Neuronal stem cell (in vitro differentiated cells): Measurements from ENCODE around the gene TBX2.

Experiments
- DNase-seq: peaks from one replicate; pipeline ENCODE4 v3.0.0-alpha.2; 2013; ENCODE audit warnings: low spot score
- H2AFZ ChIP-seq: one replicate; pipeline ENCODE4 v1.6.1; 2013; ENCODE audit warnings: mild to moderate bottlenecking, low read length, inconsistent platforms
- H2AK5ac ChIP-seq: 2 replicates; pipeline ENCODE4 v1.6.1; 2013; ENCODE audit warnings: low read depth, mild to moderate bottlenecking, inconsistent platforms, low read length, moderate library complexity, mixed read lengths
- H2BK120ac ChIP-seq: 2 replicates; pipeline ENCODE4 v1.6.1; 2013; ENCODE audit warnings: low read depth, mild to moderate bottlenecking, inconsistent platforms, low read length, moderate library complexity, mixed read lengths
- H2BK12ac ChIP-seq: one replicate; pipeline ENCODE4 v1.6.1; 2013; ENCODE audit warnings: low read length, inconsistent platforms
- H2BK15ac ChIP-seq: 2 replicates; pipeline ENCODE4 v1.6.1; 2013; ENCODE audit warnings: mild to moderate bottlenecking, low read length, inconsistent platforms, mixed read lengths
- H2BK5ac ChIP-seq: one replicate; pipeline ENCODE4 v1.6.1; 2013; ENCODE audit warnings: inconsistent platforms, mild to moderate bottlenecking, low read length, moderate library complexity
- H3K14ac ChIP-seq: one replicate; pipeline ENCODE4 v1.6.1; 2013; ENCODE audit warnings: low read length, inconsistent platforms
- H3K18ac ChIP-seq: 2 replicates; pipeline ENCODE4 v1.6.1; 2013; ENCODE audit warnings: low read length, inconsistent platforms
- H3K23ac ChIP-seq: 2 replicates; pipeline ENCODE4 v1.6.1; 2013; ENCODE audit warnings: low read depth, mild to moderate bottlenecking, mixed read lengths, low read length, inconsistent platforms; ENCODE audit not compliant: poor library complexity
- H3K27ac ChIP-seq: replicated peaks from 3 replicates; pipeline ENCODE4 v1.5.1; 2013; ENCODE audit warnings: low read length, inconsistent platforms
- H3K27me3 ChIP-seq, 3 experiments: 2 replicates each; pipeline ENCODE4 v1.6.1; 2013; ENCODE audit warnings: low read length in 3 of 3, mild to moderate bottlenecking in 2 of 3, inconsistent platforms in 1 of 3, low read depth in 1 of 3, mixed read lengths in 1 of 3, moderate library complexity in 1 of 3; ENCODE audit not compliant: control insufficient read depth in 3 of 3, insufficient read depth in 3 of 3
- H3K36me3 ChIP-seq, 2 donors: replicated peaks in 1 of 2; 2 replicates each; pipeline ENCODE4 v1.6.1; 2013; ENCODE audit warnings: low read length in 2 of 2; ENCODE audit not compliant: control insufficient read depth in 2 of 2, insufficient read depth in 2 of 2
- H3K4ac ChIP-seq: 2 replicates; pipeline ENCODE4 v1.6.1; 2013; ENCODE audit warnings: inconsistent platforms, mild to moderate bottlenecking, low read length, moderate library complexity
- H3K4me1 ChIP-seq, 2 donors: 1 replicate in 1 of 2; 2 replicates in 1 of 2; pipeline ENCODE4 v1.6.1; 2013; ENCODE audit warnings: low read length in 2 of 2, low read depth in 1 of 2; ENCODE audit not compliant: control insufficient read depth in 2 of 2, insufficient read depth in 1 of 2
- H3K4me2 ChIP-seq: one replicate; pipeline ENCODE4 v1.6.1; 2013; ENCODE audit warnings: mild to moderate bottlenecking, low read length, inconsistent platforms; ENCODE audit not compliant: insufficient read depth, poor library complexity, severe bottlenecking
- H3K4me3 ChIP-seq, 2 donors: 2 replicates each; pipeline ENCODE4 v1.5.1; 2013; ENCODE audit warnings: low read length in 2 of 2, mild to moderate bottlenecking in 2 of 2, inconsistent platforms in 1 of 2, moderate library complexity in 1 of 2
- H3K79me1 ChIP-seq: one replicate; pipeline ENCODE4 v1.6.1; 2013; ENCODE audit warnings: low read depth, mild to moderate bottlenecking, inconsistent platforms, low read length, moderate library complexity
- H3K9ac ChIP-seq: one replicate; pipeline ENCODE4 v1.6.1; 2013; ENCODE audit warnings: mild to moderate bottlenecking, low read depth, low read length, inconsistent platforms; ENCODE audit not compliant: poor library complexity
- H3K9me3 ChIP-seq, 2 donors: replicated peaks in 1 of 2; 2 replicates each; pipeline versions ENCODE3 to v1.6.1; 2013; ENCODE audit warnings: low read length in 2 of 2, mild to moderate bottlenecking in 2 of 2, inconsistent platforms in 1 of 2, low read depth in 1 of 2, mixed read lengths in 1 of 2, moderate library complexity in 1 of 2; ENCODE audit not compliant: control insufficient read depth in 2 of 2, insufficient read depth in 1 of 2
- H4K8ac ChIP-seq: one replicate; pipeline ENCODE4 v1.6.1; 2013; ENCODE audit warnings: low read depth, mild to moderate bottlenecking, inconsistent platforms, low read length, moderate library complexity
- H4K91ac ChIP-seq: one replicate; pipeline ENCODE4 v1.6.1; 2013; ENCODE audit warnings: low read length, low read depth, mild to moderate bottlenecking, inconsistent platforms; ENCODE audit not compliant: poor library complexity
- WGBS, 2 donors: extraction: QIAGEN DNeasy Blood & Tissue Kit; methylation state at CpG; one replicate each; pipeline ENCODE4 v1.1.7; 2013; ENCODE audit warnings: missing lambda C conversion rate in 2 of 2, mixed read lengths in 1 of 2; ENCODE audit not compliant: insufficient read length in 2 of 2, insufficient replicate concordance in 1 of 2; ENCODE audit errors: extremely low coverage in 2 of 2; 5-methylcytosine and 5-hydroxymethylcytosine counted together

The TBX2 gene

DNA sequence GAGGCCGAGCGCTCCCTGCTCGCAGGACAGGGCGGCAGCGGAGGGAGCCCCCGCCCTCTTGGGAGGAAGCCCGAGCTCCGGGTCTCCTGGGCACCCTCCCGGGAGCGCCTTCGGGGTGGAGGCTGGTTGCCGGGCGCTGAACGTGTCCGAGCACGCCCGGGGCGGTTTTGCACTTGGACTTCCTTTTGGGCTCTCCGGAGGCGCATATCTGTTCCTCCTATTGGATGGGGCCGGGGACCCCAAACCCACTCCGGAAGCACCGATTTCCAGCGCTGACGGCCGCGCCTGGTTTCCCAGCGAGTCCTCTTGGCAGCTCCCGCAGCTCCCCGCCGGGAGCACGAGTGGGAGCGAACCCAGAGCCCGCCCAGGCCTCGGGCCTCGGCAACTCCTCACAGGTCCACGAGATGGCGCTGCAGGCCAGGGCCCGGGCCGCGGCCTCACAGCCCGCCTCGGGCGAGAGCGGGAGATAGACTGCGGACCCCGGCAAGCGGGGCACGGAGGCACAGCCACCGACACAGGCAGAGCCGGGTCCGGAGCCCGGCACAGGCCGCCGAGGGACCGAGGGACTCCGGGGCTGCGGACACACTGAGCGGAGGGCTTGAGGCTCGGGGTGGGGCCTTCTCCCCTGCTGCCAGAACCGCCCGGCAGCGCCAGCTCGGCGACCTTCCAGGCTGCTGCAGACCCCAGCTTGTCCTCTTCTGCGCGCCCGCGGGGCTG, 12.7 kb downstream of the TBX2 start:
- peak; percentile 82 for DNase-seq
- H2BK5ac ChIP-seq: peak overlapping the region; percentile 62
- peak overlapping the region; percentile 100 for H2AFZ ChIP-seq
- no peak overlapping the region for H2BK12ac ChIP-seq
- peak overlapping the region; percentile 32 for H2BK15ac ChIP-seq
- no peak overlapping the region for H3K27ac ChIP-seq
- H3K18ac ChIP-seq: peak overlapping the region; percentile 94
- H2AK5ac ChIP-seq: no peak overlapping the region
- peak overlapping the region; percentile 90 for H3K4me2 ChIP-seq
- H3K9me3 ChIP-seq: peaks cover 0 to 23% of the 10 kb centered on the region in 2 donors
- H3K9ac ChIP-seq: peak overlapping the region; percentile 92
- peaks cover 6 to 13% of the 10 kb centered on the region in 2 donors for H3K4me1 ChIP-seq
- H4K91ac ChIP-seq: no peak overlapping the region
- H3K4me3 ChIP-seq: peak overlapping the region; percentile 60 to 77
- no CpG with 5 or more reads among the region's 69 CpGs for WGBS, 2 donors
- H4K8ac ChIP-seq: no peak overlapping the region
- no peaks in the 10 kb centered on the region for H3K36me3 ChIP-seq
- H3K27me3 ChIP-seq: peaks cover 30 to 72% (median 59%) of the 10 kb centered on the region in 3 experiments
- H3K4ac ChIP-seq: no peak overlapping the region
- no peak overlapping the region for H2BK120ac ChIP-seq
- H3K14ac ChIP-seq: no peak overlapping the region
- peak overlapping the region; percentile 77 for H3K23ac ChIP-seq
- no peaks in the 10 kb centered on the region for H3K79me1 ChIP-seq

DNA sequence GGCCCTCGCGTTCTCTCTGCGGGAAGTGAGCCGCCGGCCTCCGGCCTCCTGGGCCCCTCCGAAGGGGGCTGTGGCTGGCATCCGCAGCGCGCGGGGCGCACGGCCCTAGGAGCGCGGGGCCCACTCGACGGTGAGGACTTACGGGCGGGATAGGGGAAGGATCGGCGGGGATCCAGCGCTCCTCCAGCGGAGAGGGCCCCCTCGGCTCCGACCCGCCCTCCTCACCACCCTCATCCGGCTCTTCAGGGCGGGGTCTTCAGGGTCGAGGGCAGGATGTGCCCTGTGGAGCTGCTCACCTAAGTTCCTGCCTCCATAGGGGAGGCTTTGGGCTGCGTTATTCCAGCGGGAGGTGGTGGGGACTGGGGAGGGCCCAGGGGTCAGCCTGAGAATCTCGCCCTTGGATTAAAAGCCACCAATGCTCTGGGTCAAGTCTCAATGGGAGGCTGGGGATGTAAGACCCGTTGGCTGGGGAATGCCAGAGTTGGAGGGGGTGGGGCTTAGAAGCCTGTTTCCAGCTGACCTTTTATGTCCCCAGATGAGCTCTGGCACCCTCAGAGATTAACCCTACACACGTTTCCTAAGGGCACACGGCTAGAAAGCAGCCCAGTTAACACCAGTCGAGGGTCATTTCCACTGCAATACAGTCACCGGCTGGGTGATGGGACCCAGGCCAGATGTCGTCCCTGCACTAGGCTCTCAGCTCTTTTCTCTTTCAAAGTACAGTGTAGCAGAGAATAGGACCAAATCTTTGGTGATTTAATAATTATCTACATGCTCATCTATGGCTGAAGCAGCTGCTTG, 13.4 kb downstream of the TBX2 start:
- Histone ChIP-seq H3K9me3 (peaks cover 0 to 23% of the 10 kb centered on the region in 2 donors), H2BK12ac (no peak overlapping the region), H3K36me3 (no peaks in the 10 kb centered on the region), H3K4ac (no peak overlapping the region), H2BK5ac (no peak overlapping the region), H3K18ac (peak overlapping the region; percentile 94), H4K8ac (no peak overlapping the region), H3K4me2 (peak overlapping the region; percentile 90), H3K14ac (no peak overlapping the region), H3K79me1 (no peaks in the 10 kb centered on the region), H3K27me3 (peaks cover 23 to 64% (median 51%) of the 10 kb centered on the region in 3 experiments), H2BK15ac (peak overlapping the region; percentile 32), H3K9ac (peak overlapping the region; percentile 92), H3K27ac (no peak overlapping the region), H3K4me3 (peak overlapping the region; percentile 60 to 77), H2AK5ac (no peak overlapping the region), H4K91ac (no peak overlapping the region), H3K4me1 (peaks cover 6 to 13% of the 10 kb centered on the region in 2 donors), H2BK120ac (no peak overlapping the region), H3K23ac (peak overlapping the region; percentile 77), H2AFZ (peak overlapping the region; percentile 100)
- DNase-seq: no peak
- WGBS, 2 donors: no CpG with 5 or more reads among the region's 38 CpGs

- no peak overlapping the region for H3K27ac ChIP-seq
These were observed 14.1 kb downstream of the TBX2 start for GRCh38 chr17:61413661-61414126.

More at GRCh38 chr17:61413661-61414126, 14.1 kb downstream of the TBX2 start:
- H3K4ac ChIP-seq: no peak overlapping the region
- no peaks in the 10 kb centered on the region for H3K79me1 ChIP-seq
- no CpG with 5 or more reads among the region's 8 CpGs for WGBS, 2 donors
- no peak overlapping the region for H3K14ac ChIP-seq
- no peak overlapping the region for H2BK12ac ChIP-seq
- DNase-seq: no peak
- H3K4me3 ChIP-seq: no peak overlapping the region
- H3K9ac ChIP-seq: no peak overlapping the region
- H3K4me2 ChIP-seq: no peak overlapping the region
- H4K91ac ChIP-seq: no peak overlapping the region
- no peak overlapping the region for H2BK15ac ChIP-seq
- no peak overlapping the region for H2BK120ac ChIP-seq
- no peak overlapping the region for H3K18ac ChIP-seq
- no peaks in the 10 kb centered on the region for H3K36me3 ChIP-seq
- no peak overlapping the region for H3K23ac ChIP-seq
- no peak overlapping the region for H2AFZ ChIP-seq
- no peak overlapping the region for H2BK5ac ChIP-seq
- H3K4me1 ChIP-seq: peaks cover 6 to 13% of the 10 kb centered on the region in 2 donors
- peaks cover 0 to 23% of the 10 kb centered on the region in 2 donors for H3K9me3 ChIP-seq
- no peak overlapping the region for H2AK5ac ChIP-seq
- no peak overlapping the region for H4K8ac ChIP-seq
- H3K27me3 ChIP-seq: peaks cover 18 to 58% (median 45%) of the 10 kb centered on the region in 3 experiments
